ENCODE results near the gene EAF2.

DNA sequence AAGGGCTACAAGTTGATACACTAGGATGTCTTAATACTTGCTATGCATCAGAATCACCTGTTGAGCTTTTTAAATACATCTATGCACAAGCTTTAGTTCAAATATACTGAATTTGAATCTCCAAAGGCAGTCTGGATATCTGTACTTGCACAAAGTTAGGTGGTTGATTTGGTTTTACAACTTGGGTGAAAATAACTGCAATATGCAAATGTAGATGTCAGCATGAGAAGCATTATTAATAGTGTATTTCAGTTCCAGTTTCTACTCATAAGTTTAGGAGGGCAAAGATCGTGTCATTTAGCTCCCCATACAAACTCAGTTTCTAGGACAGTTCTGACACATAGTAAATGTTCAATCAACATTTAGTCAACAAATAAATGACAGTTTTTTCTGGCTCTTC, 25.8 kb upstream of the EAF2 start:
- TF ChIP-seq, protein P1, sequence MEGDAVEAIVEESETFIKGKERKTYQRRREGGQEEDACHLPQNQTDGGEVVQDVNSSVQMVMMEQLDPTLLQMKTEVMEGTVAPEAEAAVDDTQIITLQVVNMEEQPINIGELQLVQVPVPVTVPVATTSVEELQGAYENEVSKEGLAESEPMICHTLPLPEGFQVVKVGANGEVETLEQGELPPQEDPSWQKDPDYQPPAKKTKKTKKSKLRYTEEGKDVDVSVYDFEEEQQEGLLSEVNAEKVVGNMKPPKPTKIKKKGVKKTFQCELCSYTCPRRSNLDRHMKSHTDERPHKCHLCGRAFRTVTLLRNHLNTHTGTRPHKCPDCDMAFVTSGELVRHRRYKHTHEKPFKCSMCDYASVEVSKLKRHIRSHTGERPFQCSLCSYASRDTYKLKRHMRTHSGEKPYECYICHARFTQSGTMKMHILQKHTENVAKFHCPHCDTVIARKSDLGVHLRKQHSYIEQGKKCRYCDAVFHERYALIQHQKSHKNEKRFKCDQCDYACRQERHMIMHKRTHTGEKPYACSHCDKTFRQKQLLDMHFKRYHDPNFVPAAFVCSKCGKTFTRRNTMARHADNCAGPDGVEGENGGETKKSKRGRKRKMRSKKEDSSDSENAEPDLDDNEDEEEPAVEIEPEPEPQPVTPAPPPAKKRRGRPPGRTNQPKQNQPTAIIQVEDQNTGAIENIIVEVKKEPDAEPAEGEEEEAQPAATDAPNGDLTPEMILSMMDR (IDR thresholded peaks at IDR 0.05; ENCODE audit: low read depth, low read length, poor library complexity, severe bottlenecking), result no peak
- no peak for TF ChIP-seq EZH2phosphoT487 (IDR thresholded peaks at IDR 0.05; ENCODE audit: borderline replicate concordance, low read length)

Data from DOHH2 (cell line).